GM19240 (cell line): ENCODE data around the gene LPCAT1.

Experiments
- DNase-seq: peaks from one replicate; pipeline ENCODE4 v3.0.0; 2011; ENCODE audit warnings: low spot score; ENCODE audit not compliant: insufficient read length

LPCAT1 gene

DNA sequence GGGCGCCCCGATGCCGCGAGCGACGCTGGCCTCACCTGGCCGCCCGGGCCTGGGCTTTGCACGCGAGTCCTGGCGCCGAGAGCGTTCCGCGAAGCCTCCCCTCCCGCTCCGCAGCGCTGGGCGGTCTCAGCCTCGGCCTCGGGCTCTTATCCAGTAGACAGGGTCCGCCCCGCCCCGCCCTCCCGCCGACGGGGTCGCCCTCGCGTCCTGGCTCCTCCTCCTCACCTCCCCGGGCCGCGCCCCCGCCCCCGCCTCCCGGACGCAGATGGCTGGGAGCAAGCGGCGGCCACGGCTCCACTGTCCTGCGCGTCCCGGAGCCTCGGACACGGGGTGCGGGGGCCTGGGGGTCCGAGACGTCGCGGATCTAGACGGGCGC lies 78.5 kb downstream of the LPCAT1 start, which contains the start of gene SLC6A3:
Gene SLC6A3 (minus strand): TSS at position 128 of the 376 bp plus-strand sequence. CDS start 2,243 bp downstream, outside the sequence.
- DNase-seq = no peak

GRCh38 chr5:1444361-1445189 lies 79.2 kb downstream of the LPCAT1 start:
- DNase-seq = no peak

DNA sequence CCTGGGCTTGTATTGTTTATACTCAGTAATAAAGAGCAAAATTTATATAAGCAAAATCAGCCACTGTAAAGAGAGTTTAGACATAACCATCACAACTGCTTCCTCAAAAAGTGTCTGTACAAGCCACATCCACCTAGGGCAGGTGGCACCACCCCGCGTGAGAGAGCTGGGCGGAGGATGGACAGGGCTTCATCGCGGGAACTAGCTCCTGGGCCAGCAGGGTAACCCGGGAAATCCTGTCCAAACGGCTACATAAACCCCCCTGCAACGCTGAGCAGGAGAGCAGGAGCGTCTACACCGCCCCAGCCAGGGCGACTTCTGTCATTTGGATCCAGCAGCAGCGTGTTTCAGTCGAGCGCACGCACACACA lies 79.8 kb downstream of the LPCAT1 start:
- DNase-seq = no peak

DNA sequence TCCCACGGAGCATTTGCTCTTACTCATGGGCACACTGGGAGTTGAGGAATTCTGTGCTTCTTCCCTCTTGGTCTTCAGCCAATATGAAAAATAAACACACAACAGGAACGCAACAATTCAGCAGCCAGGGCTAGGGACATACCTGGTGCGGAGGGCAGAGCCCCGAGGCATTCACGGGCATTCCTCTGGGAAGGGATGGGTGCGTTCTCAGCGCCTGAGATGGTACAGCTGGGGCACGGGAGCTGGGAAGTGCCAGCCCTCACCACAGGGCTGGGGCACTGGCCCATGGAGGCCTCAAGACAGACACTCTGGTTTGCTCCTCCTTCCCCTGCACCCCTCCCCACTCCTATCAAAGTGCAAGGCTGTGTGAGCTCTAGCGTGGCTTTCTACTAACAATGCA lies 80.6 kb downstream of the LPCAT1 start:
- DNase-seq = no peak

GRCh38 chr5:1442222-1443145 lies 81.3 kb downstream of the LPCAT1 start:
- DNase-seq = no peak

DNA sequence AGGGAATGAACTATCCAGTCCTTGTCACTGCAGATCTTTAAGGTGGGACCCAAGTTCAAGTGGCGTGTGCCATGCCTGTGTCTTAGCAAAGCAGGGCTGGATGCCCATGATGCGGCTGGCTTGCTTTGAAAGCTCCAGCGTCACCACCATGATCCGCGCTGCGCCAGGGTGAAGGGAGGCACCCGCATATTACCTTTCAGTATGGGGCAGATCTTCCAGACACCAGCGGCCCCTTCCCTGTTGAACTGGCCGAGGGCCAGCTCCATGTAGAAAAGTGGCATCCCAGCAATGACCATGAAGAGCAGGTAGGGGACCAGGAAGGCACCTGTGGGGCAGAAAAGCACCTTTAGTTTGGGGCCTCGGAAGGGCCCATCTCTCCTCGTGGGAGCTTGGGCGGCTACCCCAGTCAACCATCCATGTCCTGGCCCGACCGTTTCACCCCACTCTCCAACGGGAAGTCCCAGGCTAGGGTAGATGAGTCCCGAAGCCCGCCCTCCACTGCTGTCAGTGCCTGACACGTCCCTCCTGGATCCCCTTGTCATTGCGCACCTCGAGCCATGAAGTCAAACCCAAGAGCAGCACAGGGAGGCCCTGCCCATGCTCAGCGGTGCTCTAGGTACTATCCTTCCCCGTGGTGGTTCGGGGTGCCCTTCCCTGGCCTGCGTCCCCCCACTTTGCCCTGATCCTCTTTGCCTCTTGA lies 82.4 kb downstream of the LPCAT1 start:
- no peak for DNase-seq

- no peak for DNase-seq
These were observed 83.7 kb downstream of the LPCAT1 start for GRCh38 chr5:1440098-1440493.

- DNase-seq = no peak
These were observed 84.2 kb downstream of the LPCAT1 start for GRCh38 chr5:1439388-1440097.

GRCh38 chr5:1438871-1439270 lies 84.9 kb downstream of the LPCAT1 start:
- no peak for DNase-seq

- DNase-seq = no peak
These were observed 85.7 kb downstream of the LPCAT1 start for GRCh38 chr5:1437876-1438559.

DNA sequence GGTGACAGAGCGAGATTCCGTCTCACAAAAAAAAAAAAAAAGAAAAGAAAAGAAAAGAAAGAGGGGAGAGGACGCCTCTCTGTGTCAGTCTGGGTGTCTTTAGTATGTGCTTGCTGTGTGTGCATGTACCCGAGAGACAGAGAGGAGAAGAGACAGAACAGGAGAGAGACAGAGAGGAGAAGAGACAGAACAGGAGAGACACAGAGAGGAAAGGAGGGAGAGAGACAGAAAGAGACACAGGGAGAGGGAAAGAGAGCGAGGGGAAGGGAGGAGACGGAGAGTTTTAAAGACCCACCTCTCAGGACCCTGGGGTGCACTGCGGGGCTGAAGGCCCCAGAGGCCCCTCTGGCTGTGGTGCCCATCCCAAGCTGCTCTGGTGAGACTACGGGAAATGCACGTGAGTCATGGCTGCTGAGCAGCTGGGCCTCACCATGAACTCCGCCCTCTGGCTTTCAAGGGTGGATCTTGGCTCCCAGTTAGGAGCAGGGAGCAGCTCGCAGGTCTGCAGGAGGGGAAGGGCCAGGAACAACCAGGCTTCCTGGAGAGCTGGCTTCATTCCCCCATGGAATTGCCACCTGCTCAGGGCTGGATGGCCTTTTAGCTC lies 86.4 kb downstream of the LPCAT1 start:
- DNase-seq = no peak

DNA sequence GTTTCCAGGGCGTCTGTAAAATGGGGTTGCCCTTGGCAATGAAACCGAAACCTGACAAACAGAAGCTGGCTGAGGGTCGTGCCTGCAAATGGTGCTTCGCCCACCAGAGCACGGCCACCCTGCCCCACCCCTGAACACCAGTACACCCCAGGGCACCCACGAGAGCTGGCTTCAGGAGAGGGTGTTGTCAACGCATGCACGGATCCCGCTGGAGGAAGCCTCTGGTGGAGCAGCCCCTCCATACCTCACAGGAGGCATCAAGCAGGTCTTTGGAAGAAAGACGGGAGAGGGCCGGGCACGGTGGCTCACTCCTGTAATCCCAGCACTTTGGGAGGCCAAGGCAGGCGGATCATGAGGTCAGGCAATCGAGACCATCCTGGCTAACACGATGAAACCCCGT lies 87.1 kb downstream of the LPCAT1 start:
- no peak for DNase-seq

DNA sequence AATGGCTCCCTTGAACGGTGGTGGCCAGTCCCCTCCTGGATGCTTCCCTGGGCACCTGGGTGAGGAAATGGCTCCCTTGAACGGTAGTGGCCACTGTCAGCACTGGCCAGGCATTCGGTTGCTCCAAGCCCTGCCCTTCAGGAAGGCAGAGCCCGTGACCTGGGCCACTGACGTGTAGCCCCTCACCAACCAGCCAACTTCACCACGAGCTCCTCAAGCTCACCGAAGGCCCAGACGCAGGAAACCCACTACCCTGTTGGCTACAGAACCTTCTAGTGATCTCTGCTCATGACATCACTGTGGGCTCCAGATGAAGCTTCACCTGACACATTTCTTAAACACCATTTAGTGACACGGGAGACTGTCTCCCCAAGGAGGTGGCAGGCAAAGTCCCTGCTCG lies 87.7 kb downstream of the LPCAT1 start:
- DNase-seq = no peak

- DNase-seq = no peak
These were observed 88.4 kb downstream of the LPCAT1 start for GRCh38 chr5:1435369-1435768.

GRCh38 chr5:1432296-1432695 lies 91.5 kb downstream of the LPCAT1 start:
- no peak for DNase-seq

GRCh38 chr5:1431896-1432295 lies 91.9 kb downstream of the LPCAT1 start:
- no peak for DNase-seq

DNA sequence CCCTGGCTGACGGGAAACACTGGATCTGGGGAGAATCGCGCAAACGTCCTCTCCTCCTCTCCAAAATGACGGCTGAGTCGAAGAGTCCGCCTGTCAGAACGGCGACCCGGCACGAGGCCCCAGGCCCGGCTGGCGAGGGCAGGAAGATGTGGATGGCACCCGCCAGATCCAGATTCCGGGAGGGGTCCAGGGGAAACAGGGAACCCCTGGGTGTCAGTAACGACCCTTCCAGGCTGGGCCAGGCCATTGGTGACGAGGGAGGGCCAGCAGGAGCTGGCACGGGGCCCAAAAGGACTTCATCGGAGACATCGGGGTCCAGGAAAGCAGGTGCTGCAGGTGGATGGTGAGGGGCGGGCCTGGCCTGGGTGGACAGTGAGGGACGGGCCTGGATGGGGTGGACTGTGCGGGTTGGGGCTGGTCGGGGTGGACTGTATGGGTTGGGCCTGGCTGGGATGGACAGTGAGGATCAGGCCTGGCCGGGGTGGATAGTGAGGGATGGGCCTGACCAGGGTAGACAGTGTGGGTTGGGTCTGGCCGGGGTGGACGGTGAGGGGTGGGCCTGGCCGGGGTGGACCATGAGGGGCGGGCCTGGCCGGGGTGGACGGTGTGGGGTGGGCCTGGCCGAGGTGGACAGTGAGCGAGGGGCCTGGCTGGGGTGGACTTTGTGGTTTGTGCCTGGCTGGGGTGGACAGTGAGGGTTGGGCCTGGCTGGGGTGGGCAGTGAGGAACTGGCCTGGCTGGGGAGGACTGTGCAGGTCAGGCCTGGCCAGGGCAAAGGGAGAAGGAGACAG lies 92.5 kb downstream of the LPCAT1 start:
- DNase-seq = no peak

- DNase-seq = no peak
These were observed 93.5 kb downstream of the LPCAT1 start for GRCh38 chr5:1430121-1430795.

DNA sequence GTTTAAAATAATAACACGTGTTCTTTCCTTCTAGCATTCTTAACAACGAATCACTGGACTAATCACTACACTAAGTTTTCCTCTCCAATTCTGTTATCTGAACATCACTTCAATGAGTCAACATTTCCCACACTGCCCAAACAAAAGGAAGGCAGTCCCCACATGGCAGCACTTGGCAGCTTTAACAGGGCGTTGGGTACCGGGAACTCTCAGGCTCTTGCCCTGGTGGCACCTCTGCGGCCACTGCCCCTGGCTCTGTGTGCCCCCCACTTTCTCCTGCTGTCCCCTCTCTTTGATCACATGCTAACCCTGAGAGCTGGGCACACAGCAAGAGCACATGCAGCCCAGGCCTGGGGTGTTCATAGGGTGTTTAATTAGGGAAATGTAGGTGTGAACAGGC lies 94.3 kb downstream of the LPCAT1 start:
- DNase-seq = no peak
